HG02943 (cell line): ENCODE measurements around the gene IRF2BPL.

Source experiments
- ATAC-seq: cut with Tn5 transposase; IDR thresholded peaks from one replicate; pipeline ENCODE4 v1.9.1; 2021; ENCODE audit warnings: mild to moderate bottlenecking, low read depth, moderate library complexity; ENCODE audit not compliant: unreplicated experiment

Gene IRF2BPL

GRCh38 chr14:77028384-77029231, at the start of gene IRF2BPL:
TSS of gene IRF2BPL (minus strand) at chr14:77028708. CDS start at chr14:77027792, 916 bp downstream.
- peak; percentile 75 for ATAC-seq

GRCh38 chr14:77077040-77077439, 48.5 kb upstream of the IRF2BPL start:
- no peak for ATAC-seq

- ATAC-seq: no peak
Measured at GRCh38 chr14:77076113-77076631, 47.7 kb upstream of the IRF2BPL start.

- ATAC-seq: no peak
Measured at GRCh38 chr14:77074969-77075368, 46.5 kb upstream of the IRF2BPL start.

- no peak for ATAC-seq
Measured at GRCh38 chr14:77071938-77072388, 43.5 kb upstream of the IRF2BPL start.

- no peak for ATAC-seq
Measured at GRCh38 chr14:77069551-77069950, 41.0 kb upstream of the IRF2BPL start.

GRCh38 chr14:77068517-77069200, 40.2 kb upstream of the IRF2BPL start:
- no peak for ATAC-seq

GRCh38 chr14:77067632-77068516, 39.4 kb upstream of the IRF2BPL start:
- no peak for ATAC-seq

- no peak for ATAC-seq
Measured at GRCh38 chr14:77066578-77067172, 38.2 kb upstream of the IRF2BPL start.

- no peak for ATAC-seq
Measured at GRCh38 chr14:77065851-77066577, 37.5 kb upstream of the IRF2BPL start.

GRCh38 chr14:77064521-77065178, 36.1 kb upstream of the IRF2BPL start:
- ATAC-seq: no peak

GRCh38 chr14:77063571-77064171, 35.2 kb upstream of the IRF2BPL start:
- no peak for ATAC-seq

GRCh38 chr14:77062261-77062660, 33.8 kb upstream of the IRF2BPL start:
- ATAC-seq: no peak

- no peak for ATAC-seq
Measured at GRCh38 chr14:77061630-77062257, 33.2 kb upstream of the IRF2BPL start.

- ATAC-seq: no peak
Measured at GRCh38 chr14:77059276-77059915, 30.9 kb upstream of the IRF2BPL start.

- ATAC-seq: no peak
Measured at GRCh38 chr14:77058785-77059184, 30.3 kb upstream of the IRF2BPL start.

GRCh38 chr14:77058117-77058516, 29.6 kb upstream of the IRF2BPL start:
- no peak for ATAC-seq

- ATAC-seq: no peak
Measured at GRCh38 chr14:77055981-77056380, 27.5 kb upstream of the IRF2BPL start.
